Measurements from ENCODE around the gene POLL.

- TF ChIP-seq CTCF (conservative IDR thresholded peaks at IDR 0.05; ENCODE audit: low read length) (no peak), EZH2phosphoT487 (IDR thresholded peaks at IDR 0.05; ENCODE audit: borderline replicate concordance) (no peak)
Observed at GRCh38 chr10:101588879-101589278, 822 bp upstream of the POLL start.
